GM13977 (cell line): ENCODE measurements around the gene MBNL1.

Experiments
- DNase-seq: peaks from one replicate; pipeline ENCODE4 v3.0.0; 2012; ENCODE audit warnings: low spot score
- CTCF ChIP-seq: IDR thresholded peaks from 2 replicates; pipeline ENCODE4 v1.5.1; 2012; ENCODE audit warnings: mild to moderate bottlenecking, control low read depth; ENCODE audit not compliant: insufficient read depth; ENCODE audit errors: extremely low read depth, missing control alignments
- in situ Hi-C: fragments of 300-500 bp; cut with MboI; formaldehyde crosslinking; loops from one replicate; pipeline ENCODE4 v1.12.0; 2022; ENCODE audit warnings: low sequenced_read_pairs, low pct_unique_long_range_greater_than_20kb, mixed read lengths, inconsistent platforms; ENCODE audit not compliant: unreplicated experiment

MBNL1 gene

GRCh38 chr3:152359385-152360248 is 90.9 kb downstream of the MBNL1 start:
- no peak for DNase-seq
- in situ Hi-C loops, result no loop called here
- TF ChIP-seq CTCF, result no peak

- in situ Hi-C loops, result no loop called here
- TF ChIP-seq CTCF, result no peak
- DNase-seq, result no peak
Measured at GRCh38 chr3:152360302-152360701, 91.6 kb downstream of the MBNL1 start.

GRCh38 chr3:152360966-152361365 is 92.2 kb downstream of the MBNL1 start:
- in situ Hi-C loops, result no loop called here
- TF ChIP-seq CTCF, result no peak
- no peak for DNase-seq

GRCh38 chr3:152362086-152362485 is 93.4 kb downstream of the MBNL1 start:
- in situ Hi-C loops, result no loop called here
- TF ChIP-seq CTCF, result no peak
- DNase-seq, result no peak

- in situ Hi-C loops, result no loop called here
- TF ChIP-seq CTCF, result no peak
- no peak for DNase-seq
Measured at GRCh38 chr3:152364237-152364636, 95.5 kb downstream of the MBNL1 start.

GRCh38 chr3:152365126-152365525 is 96.4 kb downstream of the MBNL1 start:
- DNase-seq, result no peak
- TF ChIP-seq CTCF, result no peak
- in situ Hi-C loops, result no loop called here
